ENCODE measurements around the gene YAP1.

- TF ChIP-seq POLR2AphosphoS5 (IDR thresholded peaks at IDR 0.05) (no peak), MXI1 (conservative IDR thresholded peaks at IDR 0.05; ENCODE audit: poor library complexity, severe bottlenecking) (no peak), CTCF (IDR thresholded peaks at IDR 0.05; ENCODE audit: poor library complexity, severe bottlenecking) (no peak), REST (IDR thresholded peaks at IDR 0.05; ENCODE audit: borderline replicate concordance) (no peak), TAF1 (IDR thresholded peaks at IDR 0.05; ENCODE audit: low read depth) (no peak)
Observed at GRCh38 chr11:102252339-102252891, 142.2 kb downstream of the YAP1 start.
